IMR-90 (cell line): ENCODE measurements around the gene CYP8B1. TPM values are rescaled to one million over a fixed set of nuclear protein-coding genes. Genes with fewer than 3 reads are reported as not detected.

Experiments used
- ATAC-seq: fragments of 200-7000 bp; cut with Tn5 transposase; 2 replicates; pipeline ENCODE4 v1.9.1; 2020; ENCODE audit warnings: low read depth, mild to moderate bottlenecking, moderate library complexity
- BruUV-seq: library from RNA; stranded (reverse); fragments of 400-500 nt; replicated peaks from 2 replicates; lab custom pipeline; 2021; lab: Mats Ljungman, UMichigan
- CTCF ChIA-PET: fragments of 300-600 bp; formaldehyde crosslinking; extraction: SDS; loops from one replicate; lab custom pipeline; 2021; ENCODE audit warnings: antibody characterized with exemption; lab: Yijun Ruan, JAX
- POLR2A ChIA-PET: fragments of 300-600 bp; sonication (Branson Sonifier 250); formaldehyde crosslinking; loops from one replicate; lab custom pipeline; 2022; ENCODE audit warnings: antibody characterized with exemption; ENCODE audit not compliant: unreplicated experiment; lab: Charles Lee
- DNase-seq: peaks from one replicate; pipeline ENCODE4 v3.0.0; 2013
- H2AFZ ChIP-seq: replicated peaks from 2 replicates; pipeline ENCODE3; 2013; ENCODE audit warnings: low read length, mild to moderate bottlenecking; ENCODE audit not compliant: poor library complexity
- H2AK5ac ChIP-seq: 2 replicates; pipeline ENCODE4 v1.6.1; 2013; ENCODE audit warnings: low read depth, low read length, inconsistent platforms
- H2AK9ac ChIP-seq: replicated peaks from 2 replicates; pipeline ENCODE3; 2013; ENCODE audit warnings: mild to moderate bottlenecking, low read depth, low read length, moderate library complexity; ENCODE audit not compliant: poor library complexity
- H2BK120ac ChIP-seq: 2 replicates; pipeline ENCODE4 v1.6.1; 2013; ENCODE audit warnings: low read depth, low read length, inconsistent platforms
- H2BK15ac ChIP-seq: 3 replicates; pipeline ENCODE4 v1.6.1; 2013; ENCODE audit warnings: low read depth, low read length, inconsistent platforms
- H2BK20ac ChIP-seq: 2 replicates; pipeline ENCODE4 v1.6.1; 2013; ENCODE audit warnings: low read depth, mild to moderate bottlenecking, inconsistent platforms, low read length, moderate library complexity
- H2BK5ac ChIP-seq: 2 replicates; pipeline ENCODE4 v1.6.1; 2013; ENCODE audit warnings: mild to moderate bottlenecking, low read depth, low read length, inconsistent platforms; ENCODE audit not compliant: poor library complexity, severe bottlenecking
- H3K14ac ChIP-seq: replicated peaks from 2 replicates; pipeline ENCODE4 v1.6.1; 2013; ENCODE audit warnings: low read depth, low read length, inconsistent platforms
- H3K18ac ChIP-seq: 2 replicates; pipeline ENCODE4 v1.6.1; 2013; ENCODE audit warnings: low read depth, low read length, control low read depth
- H3K23ac ChIP-seq: 2 replicates; pipeline ENCODE4 v1.6.1; 2013; ENCODE audit warnings: low read depth, low read length, inconsistent platforms
- H3K27ac ChIP-seq: 2 replicates; pipeline ENCODE4 v1.5.1; 2013; ENCODE audit warnings: mild to moderate bottlenecking, control low read depth, low read length; ENCODE audit not compliant: insufficient read depth
- H3K27me3 ChIP-seq: 2 replicates; pipeline ENCODE4 v1.6.1; 2013; ENCODE audit warnings: low read length; ENCODE audit not compliant: control insufficient read depth, insufficient read depth
- H3K36me3 ChIP-seq: 2 replicates; pipeline ENCODE4 v1.6.1; 2013; ENCODE audit warnings: low read length, mixed read lengths; ENCODE audit not compliant: control insufficient read depth, insufficient read depth
- H3K4ac ChIP-seq: 2 replicates; pipeline ENCODE4 v1.6.1; 2013; ENCODE audit warnings: low read depth, low read length, inconsistent platforms
- H3K4me1 ChIP-seq: 2 replicates; pipeline ENCODE4 v1.6.1; 2013; ENCODE audit warnings: low read length, mixed read lengths; ENCODE audit not compliant: control insufficient read depth, insufficient read depth
- H3K4me2 ChIP-seq: 2 replicates; pipeline ENCODE4 v1.6.1; 2013; ENCODE audit warnings: low read depth, mild to moderate bottlenecking, control low read depth, low read length, moderate library complexity
- H3K4me3 ChIP-seq: 2 replicates; pipeline ENCODE4 v1.5.1; 2013; ENCODE audit warnings: low read depth, mild to moderate bottlenecking, control low read depth, low read length, moderate library complexity; ENCODE audit not compliant: insufficient read depth
- H3K56ac ChIP-seq: 2 replicates; pipeline ENCODE4 v1.6.1; 2013; ENCODE audit warnings: low read length, inconsistent platforms; ENCODE audit not compliant: insufficient read depth; ENCODE audit errors: extremely low read depth
- H3K79me1 ChIP-seq, 2 experiments: 2 replicates each; pipeline ENCODE4 v1.6.1; 2013; ENCODE audit warnings: low read length in 2 of 2, inconsistent platforms in 1 of 2, low read depth in 1 of 2
- H3K9ac ChIP-seq: 2 replicates; pipeline ENCODE4 v1.6.1; 2013; ENCODE audit warnings: low read depth, low read length, control low read depth
- H3K9me1 ChIP-seq: 2 replicates; pipeline ENCODE4 v1.6.1; 2013; ENCODE audit warnings: low read length, inconsistent platforms; ENCODE audit not compliant: insufficient read depth
- H3K9me3 ChIP-seq: 2 replicates; pipeline ENCODE4 v1.6.1; 2013; ENCODE audit warnings: low read length; ENCODE audit not compliant: control insufficient read depth, insufficient read depth
- H4K20me1 ChIP-seq: 2 replicates; pipeline ENCODE4 v1.6.1; 2013; ENCODE audit warnings: low read length, inconsistent platforms; ENCODE audit not compliant: insufficient read depth
- H4K5ac ChIP-seq: 2 replicates; pipeline ENCODE4 v1.6.1; 2013; ENCODE audit warnings: mild to moderate bottlenecking, low read depth, low read length, control low read depth
- H4K8ac ChIP-seq, 2 experiments: 2 replicates each; pipeline ENCODE4 v1.6.1; 2013; ENCODE audit warnings: low read depth in 2 of 2, low read length in 2 of 2, control low read depth in 1 of 2, inconsistent platforms in 1 of 2
- H4K91ac ChIP-seq: 2 replicates; pipeline ENCODE4 v1.6.1; 2013; ENCODE audit warnings: low read depth, low read length, inconsistent platforms; ENCODE audit not compliant: insufficient read depth
- RCOR1 ChIP-seq: IDR thresholded peaks from 2 replicates; pipeline ENCODE4 v1.6.1; 2012; ENCODE audit warnings: mild to moderate bottlenecking, low read length, improper control_type of control experiment; ENCODE audit not compliant: insufficient replicate concordance
- WGBS, 2 experiments: methylation state at CpG; one replicate each; pipeline versions ENCODE4 v1.1.5 to v1.1.7; 2013; ENCODE audit warnings: missing lambda C conversion rate in 2 of 2; ENCODE audit not compliant: insufficient read length in 1 of 2; ENCODE audit errors: extremely low coverage in 2 of 2; 5-methylcytosine and 5-hydroxymethylcytosine counted together
- dilution Hi-C: fragments of 300-500 bp; cut with HindIII; formaldehyde crosslinking; loops from one replicate; pipeline ENCODE4 v1.14.3; 2018; ENCODE audit warnings: low sequenced_read_pairs; ENCODE audit not compliant: unreplicated experiment
- in situ Hi-C: fragments of 300-500 bp; cut with MboI; formaldehyde crosslinking; loops from 3 replicates; pipeline ENCODE4 v1.14.3; 2019; ENCODE audit warnings: low sequenced_read_pairs, inconsistent platforms, mixed read lengths
- intact Hi-C: fragments of 100-400 bp; cut with micrococcal nuclease; formaldehyde crosslinking; loops from 2 replicates; pipeline ENCODE4 v1.10.0; 2022
- polyA plus RNA-seq, 3 experiments: library from polyadenylated mRNA; depleted of rRNA; stranded (reverse); fragments of >200 nt; gene quantifications; 2 replicates each; pipeline ENCODE4 v1.2.3, GENCODE V29; 2012; ENCODE audit warnings: low replicate concordance in 1 of 3
- total RNA-seq: library from RNA; depleted of rRNA; stranded (reverse); fragments of >200 nt; gene quantifications from 2 replicates; pipeline ENCODE4 v1.2.3, GENCODE V29; 2012

The CYP8B1 gene
- total and polyA plus RNA-seq, 2 of the 4 experiments (the other 2 are of a cell fraction): not detected

- Histone ChIP-seq H4K8ac (no peak overlapping the region), H2AK9ac (no peak overlapping the region), H3K4me3 (no peak overlapping the region), H3K9me1 (no peaks in the 10 kb centered on the region; the same call in 1 of the 2 replicates), H2AK5ac (no peak overlapping the region), H3K4me1 (no peaks in the 10 kb centered on the region), H3K9ac (no peak overlapping the region), H2BK120ac (no peak overlapping the region), H3K79me1 (no peaks in the 10 kb centered on the region), H4K20me1 (no peaks in the 10 kb centered on the region), H3K9me3 (no peaks in the 10 kb centered on the region), H3K36me3 (no peaks in the 10 kb centered on the region), H3K18ac (no peak overlapping the region), H2BK20ac (no peak overlapping the region), H4K5ac (no peak overlapping the region), H3K27me3 (peaks cover 18% of the 10 kb centered on the region), H3K4me2 (no peak overlapping the region), H4K91ac (no peak overlapping the region), H3K4ac (no peak overlapping the region), H3K14ac (no peak overlapping the region), H3K27ac (no peak overlapping the region), H2BK5ac (no peak overlapping the region), H2BK15ac (no peak overlapping the region), H2AFZ (no peak overlapping the region), H3K56ac (no peak overlapping the region), H3K23ac (no peak overlapping the region)
- intact Hi-C loops (no loop called here), dilution Hi-C loops (no loop called here), in situ Hi-C loops (loop anchor here (10.0 kb wide), 1 partner anchor 92 kb away; no protein-coding TSS in a partner anchor)
- DNase-seq: no peak
- BruUV-seq: no TSS peak
- WGBS, 2 experiments: 50% methylated on average over 2 of the region's 7 CpGs; no CpG with 5 or more reads in 1 of the 2 experiments
- TF ChIP-seq RCOR1: no peak
- no peak for ATAC-seq
- ChIA-PET CTCF (no interaction called here), POLR2A (no interaction called here)
These were observed 1.5 kb upstream of the CYP8B1 start for GRCh38 chr3:42876940-42877720.
